Measurements from ENCODE around the gene MS4A14.

DNA sequence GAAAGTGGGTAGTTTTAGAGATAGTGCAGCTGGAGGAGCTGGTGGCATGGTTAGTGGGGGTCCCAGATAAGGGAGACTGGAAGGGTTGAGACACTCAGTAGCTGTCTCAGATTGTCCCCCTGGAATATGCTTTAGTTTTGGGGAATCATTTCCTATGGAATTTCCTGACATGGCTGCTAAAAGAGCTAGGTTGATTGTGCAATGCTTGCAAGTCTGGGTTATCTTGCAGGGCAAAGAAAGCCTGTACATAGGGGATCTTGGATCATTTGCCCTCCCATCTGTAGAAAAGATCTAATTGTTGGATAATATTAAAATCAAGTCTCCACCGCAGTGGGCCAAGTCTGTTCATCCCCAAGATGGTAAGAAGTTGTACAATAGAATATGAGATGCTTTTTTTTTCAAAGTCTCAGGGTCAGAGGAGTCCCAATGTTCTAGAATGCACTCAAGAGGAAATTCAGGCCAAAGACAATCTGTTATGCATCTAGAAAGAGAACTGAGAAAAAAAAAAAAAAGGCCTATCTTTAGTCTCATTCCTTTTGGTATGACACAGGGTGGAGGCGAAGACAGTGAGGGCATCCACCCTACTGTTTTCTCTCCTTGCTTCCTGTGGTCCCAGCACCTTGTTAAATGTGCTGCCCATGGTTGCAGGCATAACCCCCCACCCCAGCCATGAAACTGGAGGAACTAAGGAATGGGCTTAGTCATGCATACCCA, 49.0 kb upstream of the MS4A14 start:
- TF ChIP-seq, protein P1, sequence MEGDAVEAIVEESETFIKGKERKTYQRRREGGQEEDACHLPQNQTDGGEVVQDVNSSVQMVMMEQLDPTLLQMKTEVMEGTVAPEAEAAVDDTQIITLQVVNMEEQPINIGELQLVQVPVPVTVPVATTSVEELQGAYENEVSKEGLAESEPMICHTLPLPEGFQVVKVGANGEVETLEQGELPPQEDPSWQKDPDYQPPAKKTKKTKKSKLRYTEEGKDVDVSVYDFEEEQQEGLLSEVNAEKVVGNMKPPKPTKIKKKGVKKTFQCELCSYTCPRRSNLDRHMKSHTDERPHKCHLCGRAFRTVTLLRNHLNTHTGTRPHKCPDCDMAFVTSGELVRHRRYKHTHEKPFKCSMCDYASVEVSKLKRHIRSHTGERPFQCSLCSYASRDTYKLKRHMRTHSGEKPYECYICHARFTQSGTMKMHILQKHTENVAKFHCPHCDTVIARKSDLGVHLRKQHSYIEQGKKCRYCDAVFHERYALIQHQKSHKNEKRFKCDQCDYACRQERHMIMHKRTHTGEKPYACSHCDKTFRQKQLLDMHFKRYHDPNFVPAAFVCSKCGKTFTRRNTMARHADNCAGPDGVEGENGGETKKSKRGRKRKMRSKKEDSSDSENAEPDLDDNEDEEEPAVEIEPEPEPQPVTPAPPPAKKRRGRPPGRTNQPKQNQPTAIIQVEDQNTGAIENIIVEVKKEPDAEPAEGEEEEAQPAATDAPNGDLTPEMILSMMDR (IDR thresholded peaks at IDR 0.05): no peak
- no peak for TF ChIP-seq POLR2A (IDR thresholded peaks at IDR 0.05)

All from prostate gland (tissue), 2 donors.